ENCODE results near the gene SCFD2.
"Not testable (repeated sequence)": the region's sequence is repeated elsewhere in the genome, so short reads cannot be mapped to it uniquely, and the experiment has no call there.

Gene SCFD2

GRCh38 chr4:53267026-53267425, 98.8 kb downstream of the SCFD2 start:
- H3K4me1 ChIP-seq (ENCODE audit: control insufficient read depth in 1 of 2, insufficient read depth in 2 of 2, low read length in 2 of 2): no peaks in the 10 kb centered on the region
- no peaks in the 10 kb centered on the region for H3K9me3 ChIP-seq (ENCODE audit: control insufficient read depth in 1 of 2, low read length in 2 of 2)
- H3K4me3 ChIP-seq (ENCODE audit: low read depth in 1 of 2, low read length in 2 of 2): no peak overlapping the region
- H3K27me3 ChIP-seq (ENCODE audit: control insufficient read depth in 1 of 2, insufficient read depth in 2 of 2, low read length in 2 of 2): no peaks in the 10 kb centered on the region
- no peak overlapping the region for H3K9ac ChIP-seq (ENCODE audit: low read depth in 1 of 2, low read length in 2 of 2)
- peaks cover 0 to 8% of the 10 kb centered on the region in 2 donors for H3K36me3 ChIP-seq (ENCODE audit: control insufficient read depth in 1 of 2, insufficient read depth in 2 of 2, low read length in 2 of 2)
- no peak overlapping the region for H3K27ac ChIP-seq (ENCODE audit: low read depth, low read length)

DNA sequence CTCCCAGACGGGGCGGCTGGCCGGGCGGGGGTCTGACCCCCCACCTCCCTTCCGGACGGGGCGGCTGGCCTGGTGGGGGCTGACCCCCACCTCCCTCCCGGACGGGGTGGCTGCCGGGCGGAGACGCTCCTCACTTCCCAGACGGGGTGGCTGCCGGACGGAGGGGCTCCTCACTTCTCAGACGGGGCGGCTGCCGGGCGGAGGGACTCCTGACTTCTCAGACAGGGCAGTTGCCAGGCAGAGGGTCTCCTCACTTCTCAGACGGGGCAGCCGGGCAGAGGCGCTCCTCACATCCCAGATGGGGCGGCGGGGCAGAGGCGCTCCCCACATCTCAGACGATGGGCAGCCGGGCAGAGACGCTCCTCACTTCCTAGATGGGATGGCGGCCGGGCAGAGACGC, 109.9 kb downstream of the SCFD2 start:
- H3K27ac ChIP-seq (ENCODE audit: low read depth, low read length); H3K27me3 ChIP-seq (ENCODE audit: control insufficient read depth in 1 of 2, insufficient read depth in 2 of 2, low read length in 2 of 2); H3K4me1 ChIP-seq (ENCODE audit: control insufficient read depth in 1 of 2, insufficient read depth in 2 of 2, low read length in 2 of 2); H3K4me3 ChIP-seq (ENCODE audit: low read depth in 1 of 2, low read length in 2 of 2); H3K36me3 ChIP-seq (ENCODE audit: control insufficient read depth in 1 of 2, insufficient read depth in 2 of 2, low read length in 2 of 2); H3K9ac ChIP-seq (ENCODE audit: low read depth in 1 of 2, low read length in 2 of 2); H3K9me3 ChIP-seq (ENCODE audit: control insufficient read depth in 1 of 2, low read length in 2 of 2): not testable (repeated sequence)

GRCh38 chr4:53240573-53240972, 125.3 kb downstream of the SCFD2 start:
- H3K36me3 ChIP-seq (ENCODE audit: control insufficient read depth in 1 of 2, insufficient read depth in 2 of 2, low read length in 2 of 2): no peaks in the 10 kb centered on the region
- H3K9me3 ChIP-seq (ENCODE audit: control insufficient read depth in 1 of 2, low read length in 2 of 2): peaks cover 2% of the 10 kb centered on the region in 2 donors
- H3K4me3 ChIP-seq (ENCODE audit: low read depth in 1 of 2, low read length in 2 of 2): no peak overlapping the region
- H3K9ac ChIP-seq (ENCODE audit: low read depth in 1 of 2, low read length in 2 of 2): no peak overlapping the region
- H3K4me1 ChIP-seq (ENCODE audit: control insufficient read depth in 1 of 2, insufficient read depth in 2 of 2, low read length in 2 of 2): no peaks in the 10 kb centered on the region
- no peaks in the 10 kb centered on the region for H3K27me3 ChIP-seq (ENCODE audit: control insufficient read depth in 1 of 2, insufficient read depth in 2 of 2, low read length in 2 of 2)
- no peak overlapping the region for H3K27ac ChIP-seq (ENCODE audit: low read depth, low read length)

GRCh38 chr4:53238352-53238751, 127.5 kb downstream of the SCFD2 start:
- H3K27me3 ChIP-seq (ENCODE audit: control insufficient read depth in 1 of 2, insufficient read depth in 2 of 2, low read length in 2 of 2); H3K9ac ChIP-seq (ENCODE audit: low read depth in 1 of 2, low read length in 2 of 2); H3K9me3 ChIP-seq (ENCODE audit: control insufficient read depth in 1 of 2, low read length in 2 of 2); H3K27ac ChIP-seq (ENCODE audit: low read depth, low read length); H3K4me3 ChIP-seq (ENCODE audit: low read depth in 1 of 2, low read length in 2 of 2); H3K4me1 ChIP-seq (ENCODE audit: control insufficient read depth in 1 of 2, insufficient read depth in 2 of 2, low read length in 2 of 2); H3K36me3 ChIP-seq (ENCODE audit: control insufficient read depth in 1 of 2, insufficient read depth in 2 of 2, low read length in 2 of 2): not testable (repeated sequence)

DNA sequence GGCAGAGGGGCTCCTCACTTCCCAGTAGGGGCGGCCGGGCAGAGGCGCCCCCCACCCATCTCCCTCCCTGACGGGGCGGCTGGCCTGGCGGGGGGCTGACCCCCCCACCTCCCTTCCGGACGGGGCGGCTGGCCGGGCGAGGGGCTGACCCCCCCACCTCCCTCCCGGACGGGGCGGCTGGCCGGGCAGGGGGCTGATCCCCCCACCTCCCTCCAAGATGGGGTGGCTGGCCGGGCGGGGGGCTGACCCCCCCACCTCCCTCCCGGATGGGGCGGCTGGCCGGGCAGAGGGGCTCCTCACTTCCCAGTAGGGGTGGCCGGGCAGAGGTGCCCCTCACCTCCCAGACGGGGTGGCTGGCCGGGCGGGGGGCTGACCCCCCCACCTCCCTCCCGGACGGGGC, 128.1 kb downstream of the SCFD2 start:
- H3K9ac ChIP-seq (ENCODE audit: low read depth in 1 of 2, low read length in 2 of 2); H3K9me3 ChIP-seq (ENCODE audit: control insufficient read depth in 1 of 2, low read length in 2 of 2); H3K27me3 ChIP-seq (ENCODE audit: control insufficient read depth in 1 of 2, insufficient read depth in 2 of 2, low read length in 2 of 2); H3K27ac ChIP-seq (ENCODE audit: low read depth, low read length); H3K4me1 ChIP-seq (ENCODE audit: control insufficient read depth in 1 of 2, insufficient read depth in 2 of 2, low read length in 2 of 2); H3K4me3 ChIP-seq (ENCODE audit: low read depth in 1 of 2, low read length in 2 of 2); H3K36me3 ChIP-seq (ENCODE audit: control insufficient read depth in 1 of 2, insufficient read depth in 2 of 2, low read length in 2 of 2): not testable (repeated sequence)

GRCh38 chr4:53236624-53237023, 129.2 kb downstream of the SCFD2 start:
- not testable (repeated sequence) for H3K4me1 ChIP-seq (ENCODE audit: control insufficient read depth in 1 of 2, insufficient read depth in 2 of 2, low read length in 2 of 2); H3K36me3 ChIP-seq (ENCODE audit: control insufficient read depth in 1 of 2, insufficient read depth in 2 of 2, low read length in 2 of 2); H3K27ac ChIP-seq (ENCODE audit: low read depth, low read length); H3K4me3 ChIP-seq (ENCODE audit: low read depth in 1 of 2, low read length in 2 of 2); H3K9me3 ChIP-seq (ENCODE audit: control insufficient read depth in 1 of 2, low read length in 2 of 2); H3K27me3 ChIP-seq (ENCODE audit: control insufficient read depth in 1 of 2, insufficient read depth in 2 of 2, low read length in 2 of 2); H3K9ac ChIP-seq (ENCODE audit: low read depth in 1 of 2, low read length in 2 of 2)

- H3K4me3 ChIP-seq (ENCODE audit: low read depth in 1 of 2, low read length in 2 of 2): no peak overlapping the region
- no peak overlapping the region for H3K27ac ChIP-seq (ENCODE audit: low read depth, low read length)
- H3K9ac ChIP-seq (ENCODE audit: low read depth in 1 of 2, low read length in 2 of 2): no peak overlapping the region
- no peaks in the 10 kb centered on the region for H3K4me1 ChIP-seq (ENCODE audit: control insufficient read depth in 1 of 2, insufficient read depth in 2 of 2, low read length in 2 of 2)
- no peaks in the 10 kb centered on the region for H3K27me3 ChIP-seq (ENCODE audit: control insufficient read depth in 1 of 2, insufficient read depth in 2 of 2, low read length in 2 of 2)
- H3K36me3 ChIP-seq (ENCODE audit: control insufficient read depth in 1 of 2, insufficient read depth in 2 of 2, low read length in 2 of 2): no peaks in the 10 kb centered on the region
- H3K9me3 ChIP-seq (ENCODE audit: control insufficient read depth in 1 of 2, low read length in 2 of 2): no peaks in the 10 kb centered on the region
Observed at GRCh38 chr4:53235547-53235946, 130.3 kb downstream of the SCFD2 start.

GRCh38 chr4:53234669-53235068, 131.2 kb downstream of the SCFD2 start:
- no peaks in the 10 kb centered on the region for H3K9me3 ChIP-seq (ENCODE audit: control insufficient read depth in 1 of 2, low read length in 2 of 2)
- no peak overlapping the region for H3K9ac ChIP-seq (ENCODE audit: low read depth in 1 of 2, low read length in 2 of 2)
- H3K4me1 ChIP-seq (ENCODE audit: control insufficient read depth in 1 of 2, insufficient read depth in 2 of 2, low read length in 2 of 2): no peaks in the 10 kb centered on the region
- no peak overlapping the region for H3K27ac ChIP-seq (ENCODE audit: low read depth, low read length)
- H3K27me3 ChIP-seq (ENCODE audit: control insufficient read depth in 1 of 2, insufficient read depth in 2 of 2, low read length in 2 of 2): no peaks in the 10 kb centered on the region
- H3K36me3 ChIP-seq (ENCODE audit: control insufficient read depth in 1 of 2, insufficient read depth in 2 of 2, low read length in 2 of 2): no peaks in the 10 kb centered on the region
- no peak overlapping the region for H3K4me3 ChIP-seq (ENCODE audit: low read depth in 1 of 2, low read length in 2 of 2)

DNA sequence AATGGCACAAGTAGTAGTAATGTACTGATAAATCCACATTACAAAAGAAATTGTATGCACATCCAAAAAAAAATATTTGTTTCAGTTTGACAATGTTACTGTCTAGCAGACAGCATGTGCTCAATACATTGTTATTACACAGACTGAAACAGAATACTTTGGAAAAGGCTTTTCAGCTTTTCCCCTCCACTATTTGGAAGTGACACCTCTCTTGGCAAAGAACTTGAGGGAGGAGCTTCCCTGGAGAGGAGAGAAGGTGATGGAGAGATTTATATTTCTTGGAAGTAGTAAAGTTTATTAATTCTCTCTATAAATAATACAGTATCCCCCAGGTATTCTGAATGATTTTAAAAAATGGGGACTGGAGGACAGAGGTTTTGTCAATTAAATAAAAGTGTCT, 131.8 kb downstream of the SCFD2 start:
- Histone ChIP-seq H3K4me3 (ENCODE audit: low read depth in 1 of 2, low read length in 2 of 2) (no peak overlapping the region), H3K9me3 (ENCODE audit: control insufficient read depth in 1 of 2, low read length in 2 of 2) (no peaks in the 10 kb centered on the region), H3K27ac (ENCODE audit: low read depth, low read length) (no peak overlapping the region), H3K27me3 (ENCODE audit: control insufficient read depth in 1 of 2, insufficient read depth in 2 of 2, low read length in 2 of 2) (no peaks in the 10 kb centered on the region), H3K36me3 (ENCODE audit: control insufficient read depth in 1 of 2, insufficient read depth in 2 of 2, low read length in 2 of 2) (no peaks in the 10 kb centered on the region), H3K4me1 (ENCODE audit: control insufficient read depth in 1 of 2, insufficient read depth in 2 of 2, low read length in 2 of 2) (no peaks in the 10 kb centered on the region), H3K9ac (ENCODE audit: low read depth in 1 of 2, low read length in 2 of 2) (no peak overlapping the region)

- no peaks in the 10 kb centered on the region for H3K4me1 ChIP-seq (ENCODE audit: control insufficient read depth in 1 of 2, insufficient read depth in 2 of 2, low read length in 2 of 2)
- no peak overlapping the region for H3K27ac ChIP-seq (ENCODE audit: low read depth, low read length)
- no peak overlapping the region for H3K9ac ChIP-seq (ENCODE audit: low read depth in 1 of 2, low read length in 2 of 2)
- no peaks in the 10 kb centered on the region for H3K9me3 ChIP-seq (ENCODE audit: control insufficient read depth in 1 of 2, low read length in 2 of 2)
- no peak overlapping the region for H3K4me3 ChIP-seq (ENCODE audit: low read depth in 1 of 2, low read length in 2 of 2)
- no peaks in the 10 kb centered on the region for H3K36me3 ChIP-seq (ENCODE audit: control insufficient read depth in 1 of 2, insufficient read depth in 2 of 2, low read length in 2 of 2)
- H3K27me3 ChIP-seq (ENCODE audit: control insufficient read depth in 1 of 2, insufficient read depth in 2 of 2, low read length in 2 of 2): no peaks in the 10 kb centered on the region
Observed at GRCh38 chr4:53233114-53233795, 132.6 kb downstream of the SCFD2 start.

- Histone ChIP-seq H3K4me1 (ENCODE audit: control insufficient read depth in 1 of 2, insufficient read depth in 2 of 2, low read length in 2 of 2) (no peaks in the 10 kb centered on the region), H3K27me3 (ENCODE audit: control insufficient read depth in 1 of 2, insufficient read depth in 2 of 2, low read length in 2 of 2) (no peaks in the 10 kb centered on the region), H3K27ac (ENCODE audit: low read depth, low read length) (no peak overlapping the region), H3K9me3 (ENCODE audit: control insufficient read depth in 1 of 2, low read length in 2 of 2) (no peaks in the 10 kb centered on the region), H3K9ac (ENCODE audit: low read depth in 1 of 2, low read length in 2 of 2) (no peak overlapping the region), H3K4me3 (ENCODE audit: low read depth in 1 of 2, low read length in 2 of 2) (no peak overlapping the region), H3K36me3 (ENCODE audit: control insufficient read depth in 1 of 2, insufficient read depth in 2 of 2, low read length in 2 of 2) (no peaks in the 10 kb centered on the region)
Observed at GRCh38 chr4:53232371-53232770, 133.5 kb downstream of the SCFD2 start.

Measured in duodenal mucosa (tissue), 2 donors.